HepG2 (cell line): ENCODE measurements around the gene C20orf204. TPM values are rescaled to one million over a fixed set of nuclear protein-coding genes. Genes with fewer than 3 reads are reported as not detected.

ENCODE experiments used
- ATAC-seq: fragments of 200-7000 bp; cut with Tn5 transposase; 3 replicates; pipeline ENCODE4 v1.9.1; 2020; ENCODE audit warnings: mild to moderate bottlenecking, moderate library complexity
- BruUV-seq: library from RNA; stranded (reverse); fragments of 400-500 nt; replicated peaks from 2 replicates; lab custom pipeline; 2021; lab: Mats Ljungman, UMichigan
- CTCF ChIA-PET: fragments of 300-600 bp; formaldehyde crosslinking; extraction: SDS; loops from one replicate; lab custom pipeline; 2021; ENCODE audit warnings: low total read pairs, inconsistent platforms, low intra/inter-chr PET ratio; lab: Yijun Ruan, JAX
- POLR2A ChIA-PET: fragments of 350-600 bp; sonication (Branson Sonifier 250); formaldehyde crosslinking; loops from one replicate; lab custom pipeline; 2020; ENCODE audit warnings: antibody characterized with exemption, inconsistent platforms; lab: Yijun Ruan, JAX
- DNase-seq: peaks from one replicate; pipeline ENCODE4 v3.0.0-alpha.2; 2015; ENCODE audit warnings: low spot score
- FAIRE-seq: peaks from 3 replicates; lab custom pipeline; 2011; peaks lifted over from hg19 to GRCh38; lab: Jason Lieb, UNC
- H2AFZ ChIP-seq: one replicate; pipeline ENCODE4 v1.6.1; 2011; ENCODE audit warnings: low read length, inconsistent platforms
- H3K27ac ChIP-seq: fragments of 300-600 bp; 3 replicates; pipeline ENCODE4 v1.8.0; 2011; ENCODE audit warnings: mixed run types, mild to moderate bottlenecking, mixed read lengths, low read length, inconsistent platforms; ENCODE audit not compliant: insufficient read depth; ENCODE audit errors: extremely low read length
- H3K27me3 ChIP-seq, 2 experiments: fragments of 200-600 bp in 1 of 2; 2 replicates in 1 of 2; 3 replicates in 1 of 2; pipeline versions ENCODE4 v1.6.0 to v1.8.0; 2011; ENCODE audit warnings: low read length in 2 of 2, mild to moderate bottlenecking in 2 of 2, moderate library complexity in 2 of 2, inconsistent platforms in 1 of 2; ENCODE audit not compliant: insufficient read depth in 2 of 2, control insufficient read depth in 1 of 2
- H3K36me3 ChIP-seq, 2 experiments: fragments of 200-600 bp in 1 of 2; replicated peaks in 1 of 2; 2 replicates in 1 of 2; 3 replicates in 1 of 2; pipeline versions ENCODE4 v1.5.1 to v1.8.0; 2011; ENCODE audit warnings: low read length in 2 of 2, inconsistent platforms in 1 of 2; ENCODE audit not compliant: insufficient read depth in 2 of 2, control insufficient read depth in 1 of 2
- H3K4me1 ChIP-seq: 2 replicates; pipeline ENCODE4 v1.5.1; 2012; ENCODE audit warnings: low read length, inconsistent platforms; ENCODE audit not compliant: insufficient read depth
- H3K4me2 ChIP-seq: 2 replicates; pipeline ENCODE4 v1.6.0; 2011; ENCODE audit warnings: low read depth, low read length, inconsistent platforms
- H3K4me3 ChIP-seq, 3 experiments: fragments of 200-600 bp in 1 of 3; sonication (generic), shearing (Covaris generic) in 1 of 3; replicated peaks in 1 of 3; 2 replicates each; pipeline ENCODE4 v1.5.1; 2011 to 2016; ENCODE audit warnings: low read length in 3 of 3, inconsistent platforms in 2 of 3, low read depth in 2 of 3, mild to moderate bottlenecking in 2 of 3, control low read depth in 1 of 3, mixed read lengths in 1 of 3; ENCODE audit not compliant: insufficient read depth in 1 of 3
- H3K79me2 ChIP-seq: one replicate; pipeline ENCODE4 v1.6.1; 2011; ENCODE audit warnings: low read length, inconsistent platforms; ENCODE audit not compliant: insufficient read depth
- H3K9ac ChIP-seq: 2 replicates; pipeline ENCODE4 v1.6.0; 2011; ENCODE audit warnings: mild to moderate bottlenecking, low read depth, low read length, inconsistent platforms; ENCODE audit not compliant: insufficient read depth
- H3K9me3 ChIP-seq: 2 replicates; pipeline ENCODE4 v1.5.1; 2012; ENCODE audit warnings: mild to moderate bottlenecking, low read length
- H4K20me1 ChIP-seq: 2 replicates; pipeline ENCODE4 v1.6.0; 2011; ENCODE audit warnings: inconsistent platforms, mild to moderate bottlenecking, low read length, moderate library complexity; ENCODE audit not compliant: insufficient read depth
- HNRNPL ChIP-seq: fragments of 200-400 bp; formaldehyde crosslinking; IDR thresholded peaks from 2 replicates; pipeline ENCODE4 v1.6.1; 2017; ENCODE audit warnings: mild to moderate bottlenecking, low read depth, low read length
- WGBS: methylation state at CpG from one replicate; pipeline ENCODE4 v1.1.6; 2017; ENCODE audit warnings: low lambda C conversion rate; 5-methylcytosine and 5-hydroxymethylcytosine counted together
- in situ Hi-C: cut with HindIII; loops from 2 replicates; pipeline ENCODE4 v1.10.0; 2017; ENCODE audit warnings: low pct_unique_long_range_greater_than_20kb; ENCODE audit not compliant: extremely low pct_ligation_motif_present
- intact Hi-C: fragments of 100-400 bp; cut with micrococcal nuclease; formaldehyde crosslinking; loops from one replicate; pipeline ENCODE4 v1.10.0; 2022; ENCODE audit not compliant: unreplicated experiment
- polyA plus RNA-seq, 8 experiments: library from polyadenylated mRNA; depleted of rRNA in 3 of 8; stranded (reverse) in 7 of 8; unstranded in 1 of 8; fragments of >200 nt; fragmentation: Illumina TruSeq in 4 of 8; extraction: Trizol in 4 of 8; gene quantifications; 2 replicates each; pipeline versions ENCODE4 v1.2.1 to v1.2.3, GENCODE V29; 2011 to 2016; ENCODE audit warnings: low read depth in 4 of 8, missing spikeins in 1 of 8, mixed read lengths in 1 of 8; ENCODE audit not compliant: insufficient read depth in 1 of 8
- total RNA-seq, 5 experiments: library from RNA; depleted of rRNA; stranded (reverse); fragments of >200 nt; fragmentation: Illumina TruSeq; extraction: Trizol; gene quantifications; 2 replicates each; pipeline ENCODE4 v1.2.3, GENCODE V29; 2016; ENCODE audit warnings: low read depth in 1 of 5
- TF ChIP-seq, protein P1 (sequence below), 2 experiments: sonication (generic) in 1 of 2; formaldehyde crosslinking in 1 of 2; IDR thresholded peaks; 2 replicates each; pipeline versions ENCODE4 v1.4.0 to v1.6.1; 2018 to 2020; ENCODE audit warnings: missing genetic modification reagents in 2 of 2, borderline replicate concordance in 1 of 2, low read depth in 1 of 2, mild to moderate bottlenecking in 1 of 2, missing biosample characterization in 1 of 2
- TF ChIP-seq, protein P2 (sequence below): sonication (generic); formaldehyde crosslinking; IDR thresholded peaks from 2 replicates; pipeline ENCODE4 v1.4.0; 2020; ENCODE audit warnings: missing genetic modification reagents

The C20orf204 gene
- total and polyA plus RNA-seq, 2 of the 13 experiments (the other 11 are each of a cell fraction or from before 2014, with no cell fraction given) = 22.1 to 80.0 TPM

- H2AFZ ChIP-seq = no peak overlapping the region
- H3K9me3 ChIP-seq = no peaks in the 10 kb centered on the region
- H3K36me3 ChIP-seq = no peaks in the 10 kb centered on the region
- peak overlapping the region; percentile 99 for H3K4me2 ChIP-seq
- ChIA-PET POLR2A (interaction anchor here (3.4 to 4.9 kb wide), 2 partner anchors 13 to 178 kb away, joined by 11 to 25 read pairs; partner anchors contain the start of gene PCMTD2), CTCF (no interaction called here)
- TF ChIP-seq, protein P1, sequence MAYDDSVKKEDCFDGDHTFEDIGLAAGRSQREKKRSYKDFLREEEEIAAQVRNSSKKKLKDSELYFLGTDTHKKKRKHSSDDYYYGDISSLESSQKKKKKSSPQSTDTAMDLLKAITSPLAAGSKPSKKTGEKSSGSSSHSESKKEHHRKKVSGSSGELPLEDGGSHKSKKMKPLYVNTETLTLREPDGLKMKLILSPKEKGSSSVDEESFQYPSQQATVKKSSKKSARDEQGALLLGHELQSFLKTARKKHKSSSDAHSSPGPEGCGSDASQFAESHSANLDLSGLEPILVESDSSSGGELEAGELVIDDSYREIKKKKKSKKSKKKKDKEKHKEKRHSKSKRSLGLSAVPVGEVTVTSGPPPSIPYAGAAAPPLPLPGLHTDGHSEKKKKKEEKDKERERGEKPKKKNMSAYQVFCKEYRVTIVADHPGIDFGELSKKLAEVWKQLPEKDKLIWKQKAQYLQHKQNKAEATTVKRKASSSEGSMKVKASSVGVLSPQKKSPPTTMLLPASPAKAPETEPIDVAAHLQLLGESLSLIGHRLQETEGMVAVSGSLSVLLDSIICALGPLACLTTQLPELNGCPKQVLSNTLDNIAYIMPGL (CRISPR knock-in tag; IDR thresholded peaks at IDR 0.05; ENCODE audit: borderline replicate concordance in 1 of 2, low read depth in 1 of 2) = no peak
- 0 out of 2 replicates have a peak, but pooled peaks have one; percentile 19 for TF ChIP-seq HNRNPL
- TF ChIP-seq, protein P2, sequence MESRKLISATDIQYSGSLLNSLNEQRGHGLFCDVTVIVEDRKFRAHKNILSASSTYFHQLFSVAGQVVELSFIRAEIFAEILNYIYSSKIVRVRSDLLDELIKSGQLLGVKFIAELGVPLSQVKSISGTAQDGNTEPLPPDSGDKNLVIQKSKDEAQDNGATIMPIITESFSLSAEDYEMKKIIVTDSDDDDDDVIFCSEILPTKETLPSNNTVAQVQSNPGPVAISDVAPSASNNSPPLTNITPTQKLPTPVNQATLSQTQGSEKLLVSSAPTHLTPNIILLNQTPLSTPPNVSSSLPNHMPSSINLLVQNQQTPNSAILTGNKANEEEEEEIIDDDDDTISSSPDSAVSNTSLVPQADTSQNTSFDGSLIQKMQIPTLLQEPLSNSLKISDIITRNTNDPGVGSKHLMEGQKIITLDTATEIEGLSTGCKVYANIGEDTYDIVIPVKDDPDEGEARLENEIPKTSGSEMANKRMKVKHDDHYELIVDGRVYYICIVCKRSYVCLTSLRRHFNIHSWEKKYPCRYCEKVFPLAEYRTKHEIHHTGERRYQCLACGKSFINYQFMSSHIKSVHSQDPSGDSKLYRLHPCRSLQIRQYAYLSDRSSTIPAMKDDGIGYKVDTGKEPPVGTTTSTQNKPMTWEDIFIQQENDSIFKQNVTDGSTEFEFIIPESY = peak; percentile 39; the same call in 1 of the 2 replicates
- H3K4me1 ChIP-seq = peaks cover 46% of the 10 kb centered on the region
- intact Hi-C loops (no loop called here), in situ Hi-C loops (no loop called here)
- no peak for ATAC-seq
- no peak for DNase-seq
- WGBS = 78% methylated on average over 14 of the region's 15 CpGs
- H3K27me3 ChIP-seq = peaks cover 0 to 3% of the 10 kb centered on the region in 2 experiments; a peak in 2 of 5 replicates
- H3K79me2 ChIP-seq = no peaks in the 10 kb centered on the region
- H4K20me1 ChIP-seq = peaks cover 9% of the 10 kb centered on the region; the same call in 1 of the 2 replicates
- no peak overlapping the region for H3K27ac ChIP-seq
- FAIRE-seq = no peak
- no TSS peak for BruUV-seq
- no peak overlapping the region for H3K9ac ChIP-seq
- H3K4me3 ChIP-seq = peak overlapping the region in 1 of 3 experiments; percentile 89; a peak in 1 of 6 replicates
These were observed 42.0 kb downstream of the C20orf204 start for GRCh38 chr20:64077876-64078551.
